H9 (cell line): ENCODE results near the gene GALNT9. TPM values are rescaled to one million over a fixed set of nuclear protein-coding genes. Genes with fewer than 3 reads are reported as not detected.

Source experiments
- DNase-seq: peaks from one replicate; pipeline ENCODE4 v3.0.0-alpha.2; 2017
- H2AFZ ChIP-seq: one replicate; pipeline ENCODE4 v1.6.1; 2013; ENCODE audit warnings: mild to moderate bottlenecking, low read length, control low read depth, moderate library complexity
- H2AK5ac ChIP-seq: 2 replicates; pipeline ENCODE4 v1.6.1; 2013; ENCODE audit warnings: low read length, control low read depth, mixed read lengths; ENCODE audit not compliant: insufficient read length
- H2BK120ac ChIP-seq: one replicate; pipeline ENCODE4 v1.6.1; 2013; ENCODE audit warnings: low read depth, mild to moderate bottlenecking, low read length, control low read depth, inconsistent platforms; ENCODE audit not compliant: poor library complexity, severe bottlenecking
- H2BK12ac ChIP-seq: 2 replicates; pipeline ENCODE4 v1.6.1; 2013; ENCODE audit warnings: low read length, control low read depth, mixed read lengths, low read depth; ENCODE audit not compliant: insufficient read length
- H2BK15ac ChIP-seq: 2 replicates; pipeline ENCODE4 v1.6.1; 2013; ENCODE audit warnings: low read depth, low read length, control low read depth
- H2BK20ac ChIP-seq: one replicate; pipeline ENCODE4 v1.6.1; 2013; ENCODE audit warnings: low read depth, mild to moderate bottlenecking, low read length, control low read depth, inconsistent platforms; ENCODE audit not compliant: poor library complexity, severe bottlenecking
- H2BK5ac ChIP-seq: 2 replicates; pipeline ENCODE4 v1.6.1; 2013; ENCODE audit warnings: low read length, control low read depth, mixed read lengths; ENCODE audit not compliant: insufficient read length
- H3K14ac ChIP-seq: 2 replicates; pipeline ENCODE4 v1.6.1; 2013; ENCODE audit warnings: low read length, control low read depth; ENCODE audit not compliant: insufficient read depth
- H3K18ac ChIP-seq: 2 replicates; pipeline ENCODE4 v1.6.1; 2013; ENCODE audit warnings: low read depth, mild to moderate bottlenecking, mixed read lengths, low read length, control low read depth; ENCODE audit not compliant: insufficient read length
- H3K23ac ChIP-seq: 2 replicates; pipeline ENCODE4 v1.6.1; 2013; ENCODE audit warnings: low read length, control low read depth, mixed read lengths, low read depth; ENCODE audit not compliant: insufficient read length
- H3K23me2 ChIP-seq: 2 replicates; pipeline ENCODE4 v1.6.1; 2013; ENCODE audit warnings: low read depth, mild to moderate bottlenecking, mixed read lengths, low read length, control low read depth; ENCODE audit not compliant: insufficient read length, poor library complexity, severe bottlenecking
- H3K27ac ChIP-seq: 2 replicates; pipeline ENCODE4 v1.5.1; 2013; ENCODE audit warnings: low read length, control low read depth, mixed read lengths, low read depth; ENCODE audit not compliant: insufficient read length
- H3K27me3 ChIP-seq: 2 replicates; pipeline ENCODE4 v1.6.1; 2013; ENCODE audit warnings: low read length, control low read depth, inconsistent platforms; ENCODE audit not compliant: insufficient read depth
- H3K4ac ChIP-seq: 2 replicates; pipeline ENCODE4 v1.6.1; 2013; ENCODE audit warnings: low read depth, mild to moderate bottlenecking, control low read depth, inconsistent platforms, low read length, moderate library complexity
- H3K4me1 ChIP-seq: 2 replicates; pipeline ENCODE4 v1.6.1; 2013; ENCODE audit warnings: low read length, control low read depth, inconsistent platforms; ENCODE audit not compliant: insufficient read depth
- H3K4me2 ChIP-seq: 2 replicates; pipeline ENCODE4 v1.6.1; 2013; ENCODE audit warnings: low read length, control low read depth, mixed read lengths; ENCODE audit not compliant: insufficient read length, insufficient read depth
- H3K56ac ChIP-seq: 2 replicates; pipeline ENCODE4 v1.6.1; 2013; ENCODE audit warnings: low read depth, mild to moderate bottlenecking, mixed read lengths, low read length, control low read depth; ENCODE audit not compliant: insufficient read length
- H3K79me1 ChIP-seq: 2 replicates; pipeline ENCODE4 v1.6.1; 2013; ENCODE audit warnings: low read depth, mild to moderate bottlenecking, moderate library complexity, low read length, control low read depth, inconsistent platforms; ENCODE audit not compliant: insufficient read depth, poor library complexity, severe bottlenecking
- H3K79me2 ChIP-seq: 2 replicates; pipeline ENCODE4 v1.6.1; 2013; ENCODE audit warnings: low read length, control low read depth, inconsistent platforms; ENCODE audit not compliant: insufficient read depth
- H3K9ac ChIP-seq: 2 replicates; pipeline ENCODE4 v1.6.1; 2013; ENCODE audit warnings: low read length, control low read depth, mixed read lengths; ENCODE audit not compliant: insufficient read length; ENCODE audit errors: extremely low read depth
- H3K9me3 ChIP-seq: one replicate; pipeline ENCODE4 v1.6.1; 2013; ENCODE audit warnings: low read depth, low read length, inconsistent platforms; ENCODE audit not compliant: control insufficient read depth
- H3T11ph ChIP-seq: one replicate; pipeline ENCODE4 v1.6.1; 2013; ENCODE audit warnings: mild to moderate bottlenecking, low read length, control low read depth, inconsistent platforms
- H4K20me1 ChIP-seq: one replicate; pipeline ENCODE4 v1.6.1; 2013; ENCODE audit not compliant: control insufficient read depth, insufficient read length, insufficient read depth
- H4K5ac ChIP-seq: 2 replicates; pipeline ENCODE4 v1.6.1; 2013; ENCODE audit warnings: low read depth, mild to moderate bottlenecking, mixed read lengths, low read length, control low read depth; ENCODE audit not compliant: insufficient read length
- H4K8ac ChIP-seq: replicated peaks from 2 replicates; pipeline ENCODE4 v1.6.1; 2013; ENCODE audit warnings: low read length, control low read depth, mixed read lengths, low read depth; ENCODE audit not compliant: insufficient read length
- H4K91ac ChIP-seq: 2 replicates; pipeline ENCODE4 v1.6.1; 2013; ENCODE audit warnings: low read depth, mild to moderate bottlenecking, moderate library complexity, mixed read lengths, low read length, control low read depth; ENCODE audit not compliant: insufficient read length
- H3K27ac Mint-ChIP-seq, 3 experiments: 2 replicates in 2 of 3; 3 replicates in 1 of 3; pipeline ENCODE4 v1.8.0; 2020 to 2021; ENCODE audit warnings: mixed read lengths in 3 of 3, mild to moderate bottlenecking in 1 of 3, moderate library complexity in 1 of 3
- H3K27me3 Mint-ChIP-seq: 2 replicates; pipeline ENCODE4 v1.8.0; 2021; ENCODE audit warnings: low read depth, mild to moderate bottlenecking, moderate library complexity, mixed read lengths
- H3K36me3 Mint-ChIP-seq, 3 experiments: 2 replicates in 2 of 3; 3 replicates in 1 of 3; pipeline ENCODE4 v1.8.0; 2020 to 2021; ENCODE audit warnings: low read depth in 3 of 3, mixed read lengths in 3 of 3; ENCODE audit not compliant: insufficient read depth in 1 of 3
- H3K4me1 Mint-ChIP-seq, 2 experiments: 2 replicates each; pipeline ENCODE4 v1.8.0; 2020; ENCODE audit warnings: mixed read lengths in 2 of 2
- H3K4me3 Mint-ChIP-seq, 2 experiments: 2 replicates in 1 of 2; 3 replicates in 1 of 2; pipeline ENCODE4 v1.8.0; 2020 to 2021; ENCODE audit warnings: mild to moderate bottlenecking in 2 of 2, mixed read lengths in 2 of 2, moderate library complexity in 1 of 2
- H3K9me3 Mint-ChIP-seq, 2 experiments: 2 replicates in 1 of 2; 3 replicates in 1 of 2; pipeline ENCODE4 v1.8.0; 2020; ENCODE audit warnings: mild to moderate bottlenecking in 2 of 2, mixed read lengths in 2 of 2, moderate library complexity in 1 of 2
- CTCF ChIP-seq: fragments of 200-600 bp; sonication (generic); conservative IDR thresholded peaks from 3 replicates; pipeline ENCODE4 v1.8.0; 2021; ENCODE audit warnings: antibody characterized with exemption, mild to moderate bottlenecking
- WGBS: extraction: QIAGEN DNeasy Blood & Tissue Kit; methylation state at CpG from one replicate; pipeline ENCODE4 v1.1.7; 2013; ENCODE audit warnings: missing lambda C conversion rate, low lambda C conversion rate, mixed read lengths; ENCODE audit not compliant: insufficient read length; ENCODE audit errors: extremely low coverage; 5-methylcytosine and 5-hydroxymethylcytosine counted together
- total RNA-seq: library from RNA; stranded (reverse); gene quantifications from 2 replicates; pipeline ENCODE4 v1.2.1, GENCODE V29; 2021

Gene GALNT9
- total RNA-seq, 1 experiment from 2014 or later, result 0.35 TPM

GRCh38 chr12:132238884-132239283 is 90.5 kb downstream of the GALNT9 start:
- Mint-ChIP-seq H3K4me3 (no peak overlapping the region; a peak in 1 of 5 replicates), H3K9me3 (peaks cover 0 to 20% of the 10 kb centered on the region in 2 experiments; a peak in 3 of 5 replicates), H3K27ac (no peak overlapping the region), H3K36me3 (no peaks in the 10 kb centered on the region; a peak in 2 of 7 replicates), H3K4me1 (peaks cover 6 to 7% of the 10 kb centered on the region in 2 experiments), H3K27me3 (peaks cover 52% of the 10 kb centered on the region)
- no peaks in the 10 kb centered on the region for H3K79me1 ChIP-seq
- no peak overlapping the region for H2BK20ac ChIP-seq
- H3K4me1 ChIP-seq, result no peaks in the 10 kb centered on the region
- no peak overlapping the region for H4K8ac ChIP-seq
- H2BK15ac ChIP-seq, result no peak overlapping the region
- no peak overlapping the region for H4K5ac ChIP-seq
- no peak overlapping the region for H3K4ac ChIP-seq
- no peak overlapping the region for H3K23ac ChIP-seq
- H3K9me3 ChIP-seq, result no peaks in the 10 kb centered on the region
- H4K91ac ChIP-seq, result no peak overlapping the region
- H3K23me2 ChIP-seq, result no peaks in the 10 kb centered on the region
- H3K56ac ChIP-seq, result no peak overlapping the region
- no peaks in the 10 kb centered on the region for H4K20me1 ChIP-seq
- H2AFZ ChIP-seq, result no peak overlapping the region
- H2AK5ac ChIP-seq, result no peak overlapping the region
- no peak overlapping the region for H3K4me2 ChIP-seq
- no peak for DNase-seq
- no peak overlapping the region for H3K27ac ChIP-seq
- no peak overlapping the region for H3K18ac ChIP-seq
- H2BK5ac ChIP-seq, result no peak overlapping the region
- H3K79me2 ChIP-seq, result no peaks in the 10 kb centered on the region
- H3K9ac ChIP-seq, result no peak overlapping the region
- no peak overlapping the region for H2BK12ac ChIP-seq
- no peaks in the 10 kb centered on the region for H3K27me3 ChIP-seq
- no CpG with 5 or more reads among the region's 5 CpGs for WGBS
- no peak overlapping the region for H2BK120ac ChIP-seq
- no peak overlapping the region for H3T11ph ChIP-seq
- H3K14ac ChIP-seq, result no peak overlapping the region
- no peak for TF ChIP-seq CTCF
